HEK293T (cell line): Measurements from ENCODE around the gene MRPS9.

Experiments used
- ARNT ChIP-seq: fragments of 450-650 bp; IDR thresholded peaks from 2 replicates; pipeline ENCODE4 v1.6.1; 2017; ENCODE audit warnings: mild to moderate bottlenecking
- CTBP1 ChIP-seq: fragments of 450-650 bp; IDR thresholded peaks from 2 replicates; pipeline ENCODE4 v1.6.1; 2016; ENCODE audit warnings: borderline replicate concordance
- FOXK2 ChIP-seq: fragments of 450-650 bp; IDR thresholded peaks from 2 replicates; pipeline ENCODE4 v1.6.1; 2016; ENCODE audit warnings: mild to moderate bottlenecking
- FOXM1 ChIP-seq: fragments of 450-650 bp; IDR thresholded peaks from 2 replicates; pipeline ENCODE4 v1.6.1; 2017; ENCODE audit warnings: mild to moderate bottlenecking, borderline replicate concordance
- NFRKB ChIP-seq: fragments of 450-650 bp; IDR thresholded peaks from 2 replicates; pipeline ENCODE4 v1.6.1; 2016; ENCODE audit warnings: mild to moderate bottlenecking, moderate library complexity
- PKNOX1 ChIP-seq: fragments of 450-650 bp; IDR thresholded peaks from 2 replicates; pipeline ENCODE4 v1.6.1; 2016
- SP1 ChIP-seq: fragments of 450-650 bp; IDR thresholded peaks from 2 replicates; pipeline ENCODE4 v1.6.1; 2017
- SUZ12 ChIP-seq: fragments of 450-650 bp; IDR thresholded peaks from 2 replicates; pipeline ENCODE4 v1.6.1; 2016; ENCODE audit warnings: mild to moderate bottlenecking
- TARDBP ChIP-seq: fragments of 450-650 bp; IDR thresholded peaks from 2 replicates; pipeline ENCODE4 v1.6.1; 2016

- no peak for TF ChIP-seq SP1
- TF ChIP-seq TARDBP, result no peak
- TF ChIP-seq FOXK2, result no peak
- no peak for TF ChIP-seq PKNOX1
- no peak for TF ChIP-seq ARNT
- TF ChIP-seq SUZ12, result no peak
- no peak for TF ChIP-seq CTBP1
- TF ChIP-seq FOXM1, result no peak
- TF ChIP-seq NFRKB, result no peak
These were observed 103.3 kb downstream of the MRPS9 start for GRCh38 chr2:105141099-105141614.
